ENCODE results near the gene DHPS. TPM values are rescaled to one million over a fixed set of nuclear protein-coding genes. Genes with fewer than 3 reads are reported as not detected.

DHPS gene
- total and polyA plus RNA-seq, 2 of the 4 experiments (the other 2 are of a cell fraction), result 82.8 to 85.0 TPM

DNA sequence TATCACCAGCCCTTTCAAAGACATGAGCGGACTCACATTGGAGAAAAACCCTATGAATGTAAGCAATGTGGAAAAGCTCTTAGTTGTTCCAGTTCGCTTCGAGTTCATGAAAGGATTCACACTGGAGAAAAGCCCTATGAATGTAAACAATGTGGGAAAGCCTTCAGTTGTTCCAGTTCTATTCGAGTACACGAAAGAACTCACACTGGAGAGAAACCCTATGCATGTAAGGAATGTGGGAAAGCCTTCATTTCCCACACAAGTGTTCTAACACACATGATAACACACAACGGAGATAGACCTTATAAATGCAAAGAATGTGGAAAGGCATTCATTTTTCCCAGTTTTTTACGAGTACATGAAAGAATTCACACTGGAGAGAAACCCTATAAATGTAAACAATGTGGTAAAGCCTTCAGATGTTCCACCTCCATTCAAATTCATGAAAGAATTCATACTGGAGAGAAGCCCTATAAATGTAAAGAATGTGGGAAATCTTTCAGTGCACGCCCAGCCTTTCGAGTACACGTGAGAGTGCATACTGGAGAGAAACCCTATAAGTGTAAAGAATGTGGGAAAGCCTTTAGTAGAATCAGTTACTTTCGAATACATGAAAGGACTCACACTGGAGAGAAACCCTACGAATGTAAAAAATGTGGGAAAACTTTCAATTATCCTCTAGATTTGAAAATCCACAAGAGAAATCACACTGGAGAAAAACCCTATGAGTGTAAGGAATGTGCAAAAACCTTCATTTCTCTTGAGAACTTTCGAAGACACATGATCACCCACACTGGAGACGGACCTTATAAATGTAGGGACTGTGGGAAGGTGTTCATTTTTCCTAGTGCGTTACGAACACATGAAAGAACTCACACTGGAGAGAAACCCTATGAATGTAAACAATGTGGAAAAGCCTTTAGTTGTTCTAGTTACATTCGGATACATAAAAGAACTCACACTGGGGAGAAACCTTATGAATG, 53.3 kb downstream of the DHPS start (continued):
- TF ChIP-seq RCOR1 (IDR thresholded peaks at IDR 0.05; ENCODE audit: insufficient replicate concordance, low read length), result no peak

DNA sequence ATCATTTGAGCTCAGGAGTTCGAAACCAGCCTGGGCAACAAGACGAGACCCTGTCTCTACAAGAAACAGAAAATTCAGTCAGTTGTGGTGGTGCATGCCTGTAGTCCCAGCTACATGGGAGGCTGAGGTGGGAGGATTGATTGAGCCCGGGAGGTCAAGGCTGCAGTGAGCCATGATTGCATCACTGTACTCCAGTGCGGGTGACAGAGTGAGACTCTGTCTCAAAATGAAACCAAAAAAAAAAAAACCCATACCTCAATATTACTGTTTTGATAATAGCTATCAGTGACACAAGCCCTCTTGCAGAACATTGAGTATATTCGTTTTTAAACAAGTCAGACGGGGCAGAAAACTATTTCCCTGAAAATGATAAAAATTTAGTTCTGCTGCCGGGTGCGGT, 54.7 kb downstream of the DHPS start:
- no peak for ATAC-seq (ENCODE audit: low read depth)
- Histone ChIP-seq H4K8ac (ENCODE audit: low read depth in 2 of 2, low read length in 2 of 2) (no peak overlapping the region), H3K4me3 (ENCODE audit: insufficient read depth, low read depth, low read length) (no peak overlapping the region), H4K5ac (ENCODE audit: low read depth, low read length) (no peak overlapping the region), H2AK5ac (ENCODE audit: low read depth, low read length) (no peak overlapping the region), H2AK9ac (replicated peaks; ENCODE audit: low read depth, low read length, poor library complexity) (no peak overlapping the region), H3K79me1 (ENCODE audit: low read depth in 1 of 2, low read length in 2 of 2) (peaks cover 12% of the 10 kb centered on the region in 2 experiments), H2BK5ac (ENCODE audit: low read depth, low read length, poor library complexity, severe bottlenecking) (no peak overlapping the region), H2BK15ac (ENCODE audit: low read depth, low read length) (no peak overlapping the region), H3K9me3 (ENCODE audit: control insufficient read depth, insufficient read depth, low read length) (peaks cover 61% of the 10 kb centered on the region), H3K9me1 (ENCODE audit: insufficient read depth, low read length) (no peaks in the 10 kb centered on the region), H3K4me2 (ENCODE audit: low read depth, low read length) (no peak overlapping the region), H3K18ac (ENCODE audit: low read depth, low read length) (no peak overlapping the region), H3K27ac (ENCODE audit: insufficient read depth, low read length) (no peak overlapping the region), H2AFZ (replicated peaks; ENCODE audit: low read length, poor library complexity) (no peak overlapping the region), H3K36me3 (ENCODE audit: control insufficient read depth, insufficient read depth, low read length) (peaks cover 67% of the 10 kb centered on the region), H3K9ac (ENCODE audit: low read depth, low read length) (no peak overlapping the region), H3K4ac (ENCODE audit: low read depth, low read length) (no peak overlapping the region), H3K56ac (ENCODE audit: extremely low read depth, insufficient read depth, low read length) (no peak overlapping the region), H3K27me3 (ENCODE audit: control insufficient read depth, insufficient read depth, low read length) (no peaks in the 10 kb centered on the region), H4K20me1 (ENCODE audit: insufficient read depth, low read length) (peaks cover 9% of the 10 kb centered on the region; the same call in 1 of the 2 replicates), H3K23ac (ENCODE audit: low read depth, low read length) (no peak overlapping the region), H2BK120ac (ENCODE audit: low read depth, low read length) (no peak overlapping the region), H2BK20ac (ENCODE audit: low read depth, low read length) (no peak overlapping the region), H3K14ac (replicated peaks; ENCODE audit: low read depth, low read length) (no peak overlapping the region), H4K91ac (ENCODE audit: insufficient read depth, low read depth, low read length) (no peak overlapping the region), H3K4me1 (ENCODE audit: control insufficient read depth, insufficient read depth, low read length) (no peaks in the 10 kb centered on the region)
- intact Hi-C loops (cut with micrococcal nuclease) (no loop called here), in situ Hi-C loops (cut with MboI; ENCODE audit: low sequenced_read_pairs) (no loop called here), dilution Hi-C loops (cut with HindIII; ENCODE audit: low sequenced_read_pairs, unreplicated experiment) (no loop called here)
- DNase-seq, result no peak
- CTCF ChIA-PET, result no interaction called here
- TF ChIP-seq, protein P1, sequence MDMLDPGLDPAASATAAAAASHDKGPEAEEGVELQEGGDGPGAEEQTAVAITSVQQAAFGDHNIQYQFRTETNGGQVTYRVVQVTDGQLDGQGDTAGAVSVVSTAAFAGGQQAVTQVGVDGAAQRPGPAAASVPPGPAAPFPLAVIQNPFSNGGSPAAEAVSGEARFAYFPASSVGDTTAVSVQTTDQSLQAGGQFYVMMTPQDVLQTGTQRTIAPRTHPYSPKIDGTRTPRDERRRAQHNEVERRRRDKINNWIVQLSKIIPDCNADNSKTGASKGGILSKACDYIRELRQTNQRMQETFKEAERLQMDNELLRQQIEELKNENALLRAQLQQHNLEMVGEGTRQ (IDR thresholded peaks at IDR 0.05; ENCODE audit: low read depth, low read length), result no peak
- TF ChIP-seq RAD21 (IDR thresholded peaks at IDR 0.05; ENCODE audit: low read length) (no peak), FOS (IDR thresholded peaks at IDR 0.05; ENCODE audit: low read depth, low read length) (no peak), RFX5 (IDR thresholded peaks at IDR 0.05; ENCODE audit: low read depth, low read length) (no peak), NFE2L2 (IDR thresholded peaks at IDR 0.05; ENCODE audit: low read depth, low read length) (no peak), POLR2A (IDR thresholded peaks at IDR 0.05; ENCODE audit: low read depth, low read length) (no peak), MAZ (IDR thresholded peaks at IDR 0.05; ENCODE audit: borderline replicate concordance, low read depth, low read length) (no peak), MXI1 (IDR thresholded peaks at IDR 0.05; ENCODE audit: borderline replicate concordance, low read depth, low read length) (no peak), SMC3 (IDR thresholded peaks at IDR 0.05; ENCODE audit: low read depth, low read length) (no peak)
- TF ChIP-seq, protein P2, sequence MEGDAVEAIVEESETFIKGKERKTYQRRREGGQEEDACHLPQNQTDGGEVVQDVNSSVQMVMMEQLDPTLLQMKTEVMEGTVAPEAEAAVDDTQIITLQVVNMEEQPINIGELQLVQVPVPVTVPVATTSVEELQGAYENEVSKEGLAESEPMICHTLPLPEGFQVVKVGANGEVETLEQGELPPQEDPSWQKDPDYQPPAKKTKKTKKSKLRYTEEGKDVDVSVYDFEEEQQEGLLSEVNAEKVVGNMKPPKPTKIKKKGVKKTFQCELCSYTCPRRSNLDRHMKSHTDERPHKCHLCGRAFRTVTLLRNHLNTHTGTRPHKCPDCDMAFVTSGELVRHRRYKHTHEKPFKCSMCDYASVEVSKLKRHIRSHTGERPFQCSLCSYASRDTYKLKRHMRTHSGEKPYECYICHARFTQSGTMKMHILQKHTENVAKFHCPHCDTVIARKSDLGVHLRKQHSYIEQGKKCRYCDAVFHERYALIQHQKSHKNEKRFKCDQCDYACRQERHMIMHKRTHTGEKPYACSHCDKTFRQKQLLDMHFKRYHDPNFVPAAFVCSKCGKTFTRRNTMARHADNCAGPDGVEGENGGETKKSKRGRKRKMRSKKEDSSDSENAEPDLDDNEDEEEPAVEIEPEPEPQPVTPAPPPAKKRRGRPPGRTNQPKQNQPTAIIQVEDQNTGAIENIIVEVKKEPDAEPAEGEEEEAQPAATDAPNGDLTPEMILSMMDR (conservative IDR thresholded peaks at IDR 0.05; ENCODE audit: low read depth, low read length), result no peak
- POLR2A ChIA-PET (ENCODE audit: unreplicated experiment), result no interaction called here
- no TSS peak for BruUV-seq (replicated peaks)
- WGBS, 2 experiments (ENCODE audit: extremely low coverage in 2 of 2, insufficient read length in 1 of 2), result 98% methylated on average over 4 of the region's 8 CpGs; no CpG with 5 or more reads in 1 of the 2 experiments
